Measurements from ENCODE around the gene APOBEC2. TPM values are rescaled to one million over a fixed set of nuclear protein-coding genes. Genes with fewer than 3 reads are reported as not detected.
"Not testable (repeated sequence)": the region's sequence is repeated elsewhere in the genome, so short reads cannot be mapped to it uniquely, and the experiment has no call there.

APOBEC2 gene
- total RNA-seq, 1 experiment from 2014 or later = not detected

GRCh38 chr6:41009669-41010068 is 43.3 kb upstream of the APOBEC2 start:
- H3K4me1 Mint-ChIP-seq (ENCODE audit: low read depth, unreplicated experiment) = peaks cover 17% of the 10 kb centered on the region
- DNase-seq = no peak
- CTCF ChIA-PET = interaction anchor here (1.2 kb wide), 1 partner anchor 12 kb away, joined by 4 read pairs; no protein-coding TSS in a partner anchor

GRCh38 chr6:41011673-41012072 is 41.3 kb upstream of the APOBEC2 start:
- Mint-ChIP-seq H3K4me3 (ENCODE audit: low read depth, unreplicated experiment) (no peak overlapping the region), H3K27ac (ENCODE audit: unreplicated experiment) (no peak overlapping the region), H3K4me1 (ENCODE audit: low read depth, unreplicated experiment) (peaks cover 17% of the 10 kb centered on the region), H3K27me3 (ENCODE audit: unreplicated experiment) (no peaks in the 10 kb centered on the region), H3K9me3 (ENCODE audit: low read depth, unreplicated experiment) (peaks cover 3% of the 10 kb centered on the region), H3K36me3 (ENCODE audit: insufficient read depth, unreplicated experiment) (no peaks in the 10 kb centered on the region)
- DNase-seq = no peak
- intact Hi-C loops (cut with micrococcal nuclease; ENCODE audit: unreplicated experiment) = no loop called here
- BruUV-seq (replicated peaks) = no TSS peak
- TF ChIP-seq CTCF (IDR thresholded peaks at IDR 0.05; ENCODE audit: unreplicated experiment) = no peak
- CTCF ChIA-PET = no interaction called here

More at GRCh38 chr6:41009669-41010068, 43.3 kb upstream of the APOBEC2 start:
- BruUV-seq (replicated peaks) = no TSS peak
- no peaks in the 10 kb centered on the region for H3K27me3 Mint-ChIP-seq (ENCODE audit: unreplicated experiment)
- H3K27ac Mint-ChIP-seq (ENCODE audit: unreplicated experiment) = no peak overlapping the region
- no peak overlapping the region for H3K4me3 Mint-ChIP-seq (ENCODE audit: low read depth, unreplicated experiment)
- H3K9me3 Mint-ChIP-seq (ENCODE audit: low read depth, unreplicated experiment) = peaks cover 3% of the 10 kb centered on the region
- H3K36me3 Mint-ChIP-seq (ENCODE audit: insufficient read depth, unreplicated experiment) = no peaks in the 10 kb centered on the region
- intact Hi-C loops (cut with micrococcal nuclease; ENCODE audit: unreplicated experiment) = no loop called here
- TF ChIP-seq CTCF (IDR thresholded peaks at IDR 0.05; ENCODE audit: unreplicated experiment) = no peak

- H3K9me3 Mint-ChIP-seq (ENCODE audit: low read depth, unreplicated experiment) = peaks cover 3% of the 10 kb centered on the region
- no peaks in the 10 kb centered on the region for H3K36me3 Mint-ChIP-seq (ENCODE audit: insufficient read depth, unreplicated experiment)
These were observed 39.4 kb upstream of the APOBEC2 start for GRCh38 chr6:41013466-41014153.

GRCh38 chr6:41014780-41015179 is 38.2 kb upstream of the APOBEC2 start:
- H3K36me3 Mint-ChIP-seq (ENCODE audit: insufficient read depth, unreplicated experiment) = no peaks in the 10 kb centered on the region
- BruUV-seq (replicated peaks) = no TSS peak
- H3K4me3 Mint-ChIP-seq (ENCODE audit: low read depth, unreplicated experiment) = no peak overlapping the region
- H3K27me3 Mint-ChIP-seq (ENCODE audit: unreplicated experiment) = no peaks in the 10 kb centered on the region
- TF ChIP-seq CTCF (IDR thresholded peaks at IDR 0.05; ENCODE audit: unreplicated experiment) = no peak
- H3K4me1 Mint-ChIP-seq (ENCODE audit: low read depth, unreplicated experiment) = peaks cover 17% of the 10 kb centered on the region
- no peak for DNase-seq
- intact Hi-C loops (cut with micrococcal nuclease; ENCODE audit: unreplicated experiment) = no loop called here
- H3K27ac Mint-ChIP-seq (ENCODE audit: unreplicated experiment) = no peak overlapping the region
- CTCF ChIA-PET = no interaction called here
- H3K9me3 Mint-ChIP-seq (ENCODE audit: low read depth, unreplicated experiment) = peaks cover 3% of the 10 kb centered on the region

More at GRCh38 chr6:41013466-41014153, 39.4 kb upstream of the APOBEC2 start:
- TF ChIP-seq CTCF (IDR thresholded peaks at IDR 0.05; ENCODE audit: unreplicated experiment) = no peak
- CTCF ChIA-PET = interaction anchor here (0.6 to 1.0 kb wide), 5 partner anchors 12 to 920 kb away, joined by 3 to 4 read pairs (median 3); no protein-coding TSS in a partner anchor
- no peak for DNase-seq
- intact Hi-C loops (cut with micrococcal nuclease; ENCODE audit: unreplicated experiment) = no loop called here
- Mint-ChIP-seq H3K4me1 (ENCODE audit: low read depth, unreplicated experiment) (peaks cover 17% of the 10 kb centered on the region), H3K4me3 (ENCODE audit: low read depth, unreplicated experiment) (no peak overlapping the region), H3K27me3 (ENCODE audit: unreplicated experiment) (no peaks in the 10 kb centered on the region), H3K27ac (ENCODE audit: unreplicated experiment) (no peak overlapping the region)
- no TSS peak for BruUV-seq (replicated peaks)

GRCh38 chr6:41015860-41016259 is 37.1 kb upstream of the APOBEC2 start:
- CTCF ChIA-PET; DNase-seq; H3K36me3 Mint-ChIP-seq (ENCODE audit: insufficient read depth, unreplicated experiment); H3K27ac Mint-ChIP-seq (ENCODE audit: unreplicated experiment); intact Hi-C loops (cut with micrococcal nuclease; ENCODE audit: unreplicated experiment); H3K27me3 Mint-ChIP-seq (ENCODE audit: unreplicated experiment); H3K9me3 Mint-ChIP-seq (ENCODE audit: low read depth, unreplicated experiment); BruUV-seq (replicated peaks); H3K4me3 Mint-ChIP-seq (ENCODE audit: low read depth, unreplicated experiment): not testable (repeated sequence)
- H3K4me1 Mint-ChIP-seq (ENCODE audit: low read depth, unreplicated experiment) = peaks cover 17% of the 10 kb centered on the region

Measured in Calu3 (cell line).